ENCODE measurements around the gene NMBR.

GRCh38 chr6:142185641-142186040, 38.7 kb upstream of the NMBR start:
- TF ChIP-seq, protein P1, sequence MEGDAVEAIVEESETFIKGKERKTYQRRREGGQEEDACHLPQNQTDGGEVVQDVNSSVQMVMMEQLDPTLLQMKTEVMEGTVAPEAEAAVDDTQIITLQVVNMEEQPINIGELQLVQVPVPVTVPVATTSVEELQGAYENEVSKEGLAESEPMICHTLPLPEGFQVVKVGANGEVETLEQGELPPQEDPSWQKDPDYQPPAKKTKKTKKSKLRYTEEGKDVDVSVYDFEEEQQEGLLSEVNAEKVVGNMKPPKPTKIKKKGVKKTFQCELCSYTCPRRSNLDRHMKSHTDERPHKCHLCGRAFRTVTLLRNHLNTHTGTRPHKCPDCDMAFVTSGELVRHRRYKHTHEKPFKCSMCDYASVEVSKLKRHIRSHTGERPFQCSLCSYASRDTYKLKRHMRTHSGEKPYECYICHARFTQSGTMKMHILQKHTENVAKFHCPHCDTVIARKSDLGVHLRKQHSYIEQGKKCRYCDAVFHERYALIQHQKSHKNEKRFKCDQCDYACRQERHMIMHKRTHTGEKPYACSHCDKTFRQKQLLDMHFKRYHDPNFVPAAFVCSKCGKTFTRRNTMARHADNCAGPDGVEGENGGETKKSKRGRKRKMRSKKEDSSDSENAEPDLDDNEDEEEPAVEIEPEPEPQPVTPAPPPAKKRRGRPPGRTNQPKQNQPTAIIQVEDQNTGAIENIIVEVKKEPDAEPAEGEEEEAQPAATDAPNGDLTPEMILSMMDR (IDR thresholded peaks at IDR 0.05 in 2 of 3, conservative IDR thresholded peaks at IDR 0.05 in 1 of 3; ENCODE audit: borderline replicate concordance in 1 of 3, insufficient read depth in 1 of 3, low read depth in 2 of 3, low read length in 2 of 3), result no peak
- no peak for TF ChIP-seq YY1 (IDR thresholded peaks at IDR 0.05; ENCODE audit: extremely low read depth, insufficient replicate concordance, low read depth, low read length)
- no peak for TF ChIP-seq EZH2phosphoT487 (IDR thresholded peaks at IDR 0.05; ENCODE audit: borderline replicate concordance)
- no peak for TF ChIP-seq POLR2A (IDR thresholded peaks at IDR 0.05; ENCODE audit: borderline replicate concordance, extremely low read depth, insufficient read depth, insufficient read length)
- no peak for TF ChIP-seq POLR2AphosphoS5 (IDR thresholded peaks at IDR 0.05; ENCODE audit: low read depth, low read length)
- TF ChIP-seq CBX3 (IDR thresholded peaks at IDR 0.05; ENCODE audit: low read depth), result no peak
- TF ChIP-seq SRF (IDR thresholded peaks at IDR 0.05; ENCODE audit: low read depth), result no peak

Data from HCT116 (cell line).